Cerebellar nuclear complex (tissue), 1 donor: Measurements from ENCODE around the gene HACE1.

ENCODE experiments used
- DNase-seq, 2 experiments: peaks; one replicate each; lab custom pipeline; 2025; lab: John Stamatoyannopoulos, UW

The HACE1 gene

GRCh38 chr6:104688283-104688969, 171.3 kb downstream of the HACE1 start:
- DNase-seq, result no peak

GRCh38 chr6:104686550-104687175, 173.1 kb downstream of the HACE1 start:
- no peak for DNase-seq

GRCh38 chr6:104685871-104686549, 173.7 kb downstream of the HACE1 start:
- no peak for DNase-seq

GRCh38 chr6:104684911-104685415, 174.8 kb downstream of the HACE1 start:
- no peak for DNase-seq

GRCh38 chr6:104683809-104684208, 175.9 kb downstream of the HACE1 start:
- DNase-seq, result no peak

- no peak for DNase-seq
Measured at GRCh38 chr6:104682722-104683643, 176.7 kb downstream of the HACE1 start.

GRCh38 chr6:104680539-104680938, 179.2 kb downstream of the HACE1 start:
- DNase-seq, result no peak

GRCh38 chr6:104679971-104680370, 179.7 kb downstream of the HACE1 start:
- no peak for DNase-seq
